Stimulated activated CD4-positive, alpha-beta T cell treated with anti-CD3 and anti-CD28 coated beads, Interleukin-15, amount 100 ng/mL, for 48 hours (primary cell): ENCODE data around the gene UBXN1.
A peak's percentile ranks its signal among the peaks of the same experiment; 100 is the strongest.
"Not testable (repeated sequence)": the region's sequence is repeated elsewhere in the genome, so short reads cannot be mapped to it uniquely, and the experiment has no call there.

Source experiments
- DNase-seq, 2 donors: peaks; one replicate each; pipeline ENCODE4 v3.0.0-alpha.2; 2020; ENCODE audit warnings: low read depth in 2 of 2

UBXN1 gene

DNA sequence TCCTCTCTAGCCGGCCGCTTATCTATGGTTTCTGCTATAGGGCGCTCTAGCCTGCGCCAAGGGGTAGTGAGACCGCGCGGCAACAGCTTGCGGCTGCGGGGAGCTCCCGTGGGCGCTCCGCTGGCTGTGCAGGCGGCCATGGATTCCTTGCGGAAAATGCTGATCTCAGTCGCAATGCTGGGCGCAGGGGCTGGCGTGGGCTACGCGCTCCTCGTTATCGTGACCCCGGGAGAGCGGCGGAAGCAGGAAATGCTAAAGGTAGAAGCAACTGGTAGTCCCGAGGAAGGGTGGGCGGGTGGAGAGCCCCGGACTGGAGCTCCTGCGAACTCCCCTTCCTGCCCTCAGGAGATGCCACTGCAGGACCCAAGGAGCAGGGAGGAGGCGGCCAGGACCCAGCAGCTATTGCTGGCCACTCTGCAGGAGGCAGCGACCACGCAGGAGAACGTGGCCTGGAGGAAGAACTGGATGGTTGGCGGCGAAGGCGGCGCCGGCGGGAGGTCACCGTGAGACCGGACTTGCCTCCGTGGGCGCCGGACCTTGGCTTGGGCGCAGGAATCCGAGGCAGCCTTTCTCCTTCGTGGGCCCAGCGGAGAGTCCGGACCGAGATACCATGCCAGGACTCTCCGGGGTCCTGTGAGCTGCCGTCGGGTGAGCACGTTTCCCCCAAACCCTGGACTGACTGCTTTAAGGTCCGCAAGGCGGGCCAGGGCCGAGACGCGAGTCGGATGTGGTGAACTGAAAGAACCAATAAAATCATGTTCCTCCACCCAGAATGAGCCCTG lies 7.1 kb downstream of the UBXN1 start, which contains the start of the genes LBHD1 and UQCC3:
LBHD1 (minus strand) TSS at position 660 of the 782 bp plus-strand sequence. CDS start 2,236 bp downstream, outside the sequence.
UQCC3 (plus strand) TSS at position 66 of the 782 bp plus-strand sequence; CDS start at position 139, 73 bp downstream.
- peak; percentile 59 to 80 for DNase-seq

DNA sequence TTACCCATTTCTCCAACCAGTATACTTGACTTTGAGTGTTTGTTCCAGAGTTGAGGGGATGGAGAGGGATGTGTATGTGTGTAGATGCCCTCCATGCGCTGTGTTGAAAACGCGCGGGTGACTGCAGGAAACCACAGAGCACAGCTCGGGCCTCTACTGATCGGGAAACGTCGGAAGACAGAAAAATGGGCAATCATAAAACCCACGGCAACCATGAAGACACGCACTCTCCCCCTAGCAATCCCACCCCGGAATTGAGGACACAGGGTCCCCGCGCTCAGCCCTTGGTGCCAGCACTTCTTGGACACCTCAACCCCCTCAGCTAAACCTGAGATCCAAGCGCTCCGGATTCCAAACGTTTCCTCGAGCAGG lies 7.7 kb downstream of the UBXN1 start:
- no peak for DNase-seq

DNA sequence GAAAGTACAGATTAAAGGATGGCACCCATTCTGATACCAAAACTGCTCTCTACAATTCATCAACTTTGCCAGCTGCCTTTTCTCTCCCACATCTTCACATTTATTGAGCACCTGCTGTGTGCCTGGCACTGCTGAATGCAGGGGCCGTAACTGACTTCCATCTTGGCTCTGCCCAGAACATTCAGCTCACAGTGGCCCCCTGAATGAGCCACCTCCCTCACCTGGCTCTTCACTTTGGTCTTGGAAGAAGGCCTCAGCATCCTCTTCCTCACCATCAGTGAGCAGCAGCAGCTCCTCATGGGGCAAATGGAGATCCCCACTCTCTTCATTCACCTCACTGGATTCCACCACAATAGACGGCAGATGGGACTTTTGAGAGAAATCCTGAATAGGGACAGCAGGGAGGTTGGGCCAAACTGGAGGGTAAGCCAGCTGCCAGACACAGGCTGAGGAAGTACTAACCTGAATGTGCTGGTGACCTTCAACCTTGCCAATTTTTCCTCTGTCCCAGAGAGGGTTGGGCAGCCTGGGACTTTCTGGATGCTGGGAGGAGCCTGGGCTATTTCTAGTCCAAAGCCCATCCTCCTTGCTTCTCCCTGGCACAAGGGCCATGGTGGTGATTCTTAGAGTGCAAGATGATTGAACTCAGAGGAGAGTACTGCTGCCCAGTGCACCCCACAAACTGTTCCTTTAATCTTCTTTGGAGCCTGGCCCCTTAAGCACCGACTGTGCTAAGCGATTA lies 9.3 kb downstream of the UBXN1 start:
- no peak for DNase-seq

DNA sequence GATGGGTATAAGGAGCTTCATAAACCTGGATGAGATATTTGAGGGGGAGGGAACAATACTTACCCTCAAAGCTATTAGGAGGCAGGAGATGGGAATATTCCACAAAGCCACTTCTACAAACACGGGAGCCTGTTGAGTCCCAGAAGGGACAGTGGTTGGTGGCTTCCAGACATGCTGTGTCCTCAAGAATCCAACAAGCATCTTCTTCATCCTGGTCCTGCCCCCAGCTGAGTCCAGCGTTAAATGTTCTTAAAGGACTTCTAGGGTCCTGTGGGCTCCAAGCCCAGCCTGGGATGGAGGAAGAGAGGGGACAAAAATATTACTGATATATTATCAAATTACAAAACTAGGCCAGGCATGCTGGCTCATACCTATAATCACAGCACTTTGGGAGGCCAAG lies 11.4 kb downstream of the UBXN1 start:
- no peak for DNase-seq

DNA sequence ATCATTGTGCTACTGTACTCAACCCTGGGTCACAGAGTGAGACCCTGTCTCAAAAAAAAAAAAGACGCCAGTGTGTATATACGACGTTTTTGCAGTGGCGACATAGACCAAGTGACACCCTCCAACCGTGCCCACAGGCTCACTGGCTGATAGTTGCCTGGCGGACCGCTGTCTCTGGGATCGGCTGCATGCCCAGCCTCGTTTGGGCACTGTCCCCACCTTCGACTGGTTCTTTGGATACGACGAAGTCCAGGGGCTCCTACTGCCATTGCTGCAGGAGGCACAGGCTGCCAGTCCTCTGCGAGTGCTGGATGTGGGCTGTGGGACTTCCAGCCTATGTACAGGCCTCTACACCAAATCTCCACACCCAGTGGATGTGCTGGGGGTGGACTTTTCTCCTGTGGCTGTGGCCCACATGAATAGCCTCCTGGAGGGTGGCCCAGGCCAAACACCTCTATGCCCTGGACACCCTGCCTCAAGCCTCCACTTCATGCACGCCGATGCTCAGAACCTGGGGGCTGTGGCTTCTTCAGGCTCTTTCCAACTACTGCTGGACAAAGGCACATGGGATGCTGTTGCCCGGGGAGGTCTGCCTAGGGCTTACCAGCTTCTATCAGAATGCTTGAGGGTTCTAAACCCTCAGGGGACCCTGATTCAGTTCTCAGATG lies 12.5 kb downstream of the UBXN1 start:
- no peak for DNase-seq

DNA sequence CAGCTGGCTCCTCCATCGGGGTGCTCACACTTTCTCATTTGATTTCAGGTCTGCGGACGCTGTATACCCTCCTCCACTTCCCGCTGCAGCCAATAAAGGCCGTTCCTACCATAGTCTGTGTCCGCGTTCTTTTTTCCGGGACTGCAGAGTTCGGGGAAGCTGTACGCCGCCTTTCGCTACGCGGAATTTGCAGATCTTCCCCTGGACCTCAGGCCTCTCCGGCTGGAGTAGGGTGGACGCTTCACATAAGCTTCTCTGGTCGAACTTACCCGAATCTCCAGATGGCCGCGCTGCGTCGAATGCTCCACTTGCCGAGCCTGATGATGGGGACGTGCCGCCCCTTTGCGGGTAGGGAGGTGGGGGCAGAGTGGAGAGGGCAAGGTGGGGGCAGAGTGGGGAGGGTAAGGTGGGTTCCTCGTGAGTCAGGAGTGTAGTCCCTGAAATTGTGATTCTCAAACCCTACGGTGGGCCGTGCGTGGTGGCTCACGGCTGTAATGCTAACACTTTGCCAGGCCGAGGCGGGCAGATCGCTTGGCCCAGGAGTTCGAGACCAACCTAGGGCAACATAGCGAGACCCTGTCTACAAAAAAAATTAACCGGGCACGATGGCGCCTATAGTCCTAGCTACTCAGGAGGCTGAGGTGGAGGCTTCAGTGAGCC lies 13.1 kb downstream of the UBXN1 start:
- DNase-seq: peak in 1 of 2 donors; percentile 42

DNA sequence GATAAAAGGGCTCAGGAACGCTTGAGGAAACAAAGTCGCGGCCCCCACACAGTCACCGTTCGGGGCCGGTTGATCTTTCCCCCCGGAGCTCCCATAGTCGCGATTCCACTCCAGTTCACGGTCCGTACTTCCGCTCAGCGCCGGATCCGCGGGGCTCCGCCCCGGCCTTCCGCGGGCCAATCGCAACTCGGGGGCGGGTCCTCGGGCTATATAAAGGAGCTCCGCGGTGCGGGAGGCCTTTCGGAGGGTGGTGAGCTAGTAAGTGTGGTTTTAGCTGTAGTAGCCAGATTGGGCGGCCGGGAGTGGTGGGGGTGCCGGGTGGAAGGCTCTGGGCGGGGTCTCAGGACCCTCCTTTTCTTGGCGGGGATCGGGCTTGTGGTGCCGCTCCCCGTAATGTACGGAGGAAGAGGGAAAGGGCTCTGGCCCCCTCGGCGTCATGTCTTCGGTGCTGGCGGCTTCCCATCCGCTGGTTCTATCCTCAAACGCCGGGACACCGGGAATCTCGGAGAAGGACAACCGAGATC lies 13.7 kb downstream of the UBXN1 start, which contains the start of the genes C11orf98 and CSKMT:
C11orf98 (minus strand) TSS at position 136 of the 524 bp plus-strand sequence; CDS start at position 95, 41 bp downstream.
CSKMT (plus strand) TSS at position 238 of the 524 bp plus-strand sequence. CDS start 568 bp downstream, outside the sequence.
- peak; percentile 94 to 95 for DNase-seq

DNA sequence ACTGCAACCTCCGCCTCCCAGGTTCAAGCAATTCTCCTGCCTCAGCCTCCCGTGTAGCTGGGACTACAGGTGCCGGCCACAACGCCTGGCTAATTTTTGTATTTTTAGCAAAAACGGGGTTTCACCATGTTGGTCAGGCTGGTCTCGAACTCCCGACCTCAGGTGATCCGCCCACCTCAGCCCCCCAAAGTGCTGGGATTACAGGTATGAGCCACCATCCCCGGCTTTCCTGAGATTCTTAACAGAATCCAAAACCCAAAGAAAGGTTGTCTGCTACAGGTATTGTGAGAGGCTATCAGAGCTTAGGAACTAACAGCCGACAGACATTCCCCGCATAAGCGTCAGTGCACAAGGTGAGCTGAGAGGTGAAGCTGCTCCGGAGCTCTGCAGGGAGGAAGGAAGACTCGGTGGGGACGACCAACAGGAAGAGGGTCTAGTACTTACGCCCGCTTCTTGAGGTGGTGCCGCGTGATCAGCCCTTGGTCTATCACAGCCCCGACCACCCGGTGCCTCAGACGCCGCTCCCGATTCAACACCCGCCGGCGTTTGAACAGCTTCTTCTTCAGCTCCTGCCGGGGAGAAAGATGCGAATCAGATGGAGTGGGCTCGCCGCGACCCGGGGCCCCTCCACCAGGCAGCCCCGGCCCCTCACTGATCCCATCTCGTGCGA lies 14.3 kb downstream of the UBXN1 start:
- no peak for DNase-seq

DNA sequence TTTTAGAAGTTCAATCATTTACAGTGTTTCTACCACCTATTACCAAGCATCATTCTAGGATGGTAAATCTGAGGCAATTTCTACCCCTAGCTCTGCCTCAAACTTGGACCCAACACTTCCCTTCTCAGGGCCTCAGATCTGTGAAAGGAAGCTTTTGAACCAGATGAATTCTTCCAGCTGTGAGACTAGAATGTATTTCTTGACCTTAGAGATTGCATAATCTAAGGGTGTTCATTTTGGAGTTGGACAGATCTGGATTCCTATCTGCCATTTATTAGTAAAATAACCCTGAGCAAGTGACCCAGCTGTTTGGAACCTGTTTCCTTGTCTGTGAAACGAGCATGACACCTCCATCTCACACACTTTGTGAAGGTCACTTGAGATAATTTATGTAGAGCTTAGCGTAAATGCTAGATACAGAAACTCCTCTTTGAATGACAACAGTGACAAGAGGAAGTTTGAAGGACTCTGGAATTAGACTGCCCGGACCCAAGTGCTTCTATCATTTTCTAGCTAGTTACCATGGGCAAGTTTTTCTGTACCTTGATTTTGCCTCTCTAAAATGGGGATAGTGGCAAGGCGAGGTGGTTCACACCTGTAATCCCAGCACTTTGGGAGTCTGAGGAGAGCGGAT lies 22.0 kb downstream of the UBXN1 start:
- no peak for DNase-seq

DNA sequence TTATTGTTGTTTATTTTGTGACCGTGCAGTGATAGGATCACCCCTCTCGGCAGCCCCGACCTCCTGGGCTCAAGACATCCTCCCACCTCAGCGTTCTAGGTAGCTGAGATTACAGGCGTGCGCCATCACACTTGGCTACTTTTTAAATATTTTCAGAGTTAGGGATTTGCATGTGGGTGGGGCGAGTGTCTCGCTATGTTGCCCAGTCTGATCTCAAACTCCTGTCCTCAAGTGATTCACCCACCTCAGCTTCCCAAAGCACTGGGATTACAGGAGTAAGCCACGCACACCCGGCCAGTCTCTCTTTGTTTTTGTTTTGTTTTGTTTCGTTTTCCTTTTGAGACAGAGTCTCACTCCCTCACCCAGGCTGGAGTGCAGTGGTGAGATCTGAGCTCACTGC lies 24.6 kb downstream of the UBXN1 start:
- DNase-seq: no peak

DNA sequence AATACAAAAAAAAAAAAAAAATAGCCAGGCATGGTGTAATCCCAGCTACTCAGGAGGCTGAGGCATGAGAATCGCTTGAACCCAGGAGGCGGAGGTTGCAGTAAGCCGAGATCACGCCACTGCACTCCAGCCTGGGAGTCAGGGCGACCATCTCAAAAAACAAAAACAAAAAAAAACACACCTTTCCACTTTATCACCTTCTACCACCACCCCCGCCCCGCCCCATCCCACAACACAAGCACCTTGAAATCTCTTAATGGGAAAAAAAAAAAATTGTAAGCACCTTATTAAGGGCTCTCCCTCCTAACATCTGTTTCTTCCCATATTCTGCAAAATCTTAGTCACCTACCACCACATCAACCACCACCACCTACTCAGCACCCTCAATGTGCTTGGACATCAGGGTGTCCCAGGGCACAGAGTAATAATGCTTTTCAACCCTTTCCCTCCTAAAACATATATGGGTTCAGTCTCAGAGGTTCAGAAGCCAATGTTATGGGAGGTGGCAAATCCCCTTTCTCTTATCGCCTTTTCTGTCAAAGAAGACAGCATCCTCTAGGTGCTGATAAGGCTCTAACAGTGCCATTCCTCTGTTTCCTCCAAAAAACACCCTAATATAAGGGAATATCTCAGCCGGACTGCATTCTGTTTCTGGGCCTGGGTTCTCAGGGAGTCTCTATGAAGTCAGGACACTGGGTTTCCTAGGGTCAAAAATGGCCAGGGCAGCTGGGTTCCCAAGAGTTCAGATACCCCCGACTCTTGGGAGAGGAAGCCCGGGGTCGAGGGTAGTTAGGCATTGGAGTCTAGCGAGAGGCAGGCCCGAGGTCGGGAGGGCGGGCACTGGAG lies 26.5 kb downstream of the UBXN1 start:
- DNase-seq: no peak

DNA sequence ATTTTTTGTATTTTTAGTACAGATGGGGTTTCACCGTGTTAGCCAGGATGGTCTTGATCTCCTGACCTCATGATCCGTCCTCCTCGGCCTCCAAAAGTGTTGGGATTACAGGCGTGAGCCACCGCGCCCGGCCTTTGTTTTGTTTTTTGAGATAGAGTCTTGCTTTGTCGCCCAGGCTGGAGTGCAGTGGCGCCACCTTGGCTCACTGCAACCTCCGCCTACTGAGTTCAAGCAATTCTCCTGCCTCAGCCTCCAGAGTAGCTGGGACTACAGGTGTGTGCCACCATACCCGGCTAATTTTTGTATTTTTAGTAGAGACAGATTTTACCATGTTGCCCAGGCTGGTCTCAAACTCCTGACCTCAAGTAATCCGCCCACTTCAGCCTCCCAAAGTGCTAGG lies 28.6 kb downstream of the UBXN1 start:
- DNase-seq: not testable (repeated sequence)

DNA sequence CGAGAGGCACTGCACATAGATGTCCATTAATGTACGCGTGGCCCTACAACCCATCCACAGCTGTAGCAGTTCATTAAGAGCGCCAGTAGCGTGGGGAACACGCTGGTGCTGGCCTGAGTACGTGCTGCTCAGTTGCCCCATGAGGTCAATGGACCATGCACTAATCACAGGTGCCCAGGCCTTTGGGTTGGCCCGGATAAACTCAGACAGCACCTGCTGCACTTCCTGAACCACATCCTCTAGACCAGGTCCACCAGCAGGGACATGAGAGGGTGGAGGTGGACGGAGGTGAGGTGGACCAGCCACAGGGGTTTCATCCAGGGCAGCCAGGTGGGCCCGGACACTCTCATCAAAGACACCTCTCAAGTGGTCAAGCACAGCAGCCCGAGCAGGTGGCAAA lies 29.4 kb downstream of the UBXN1 start:
- DNase-seq: no peak

DNA sequence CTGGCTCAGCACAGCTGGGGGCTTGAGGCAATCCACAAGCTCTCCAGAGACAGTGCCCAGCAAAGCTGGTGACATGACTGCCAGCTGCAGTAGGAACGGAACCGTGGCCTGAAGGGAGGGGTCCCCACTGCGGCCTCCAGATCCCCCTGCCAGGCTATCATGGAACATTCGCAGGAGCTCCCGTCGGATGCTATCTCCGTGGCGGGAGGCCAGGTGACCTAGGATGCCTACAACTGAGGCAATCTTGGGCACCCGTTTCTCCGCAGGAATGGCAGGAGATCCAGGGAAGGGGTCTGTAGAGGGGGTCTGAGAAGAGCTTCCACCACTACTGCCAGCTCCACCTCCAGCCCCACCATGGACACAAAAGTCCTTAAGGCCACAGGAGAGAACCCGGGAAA lies 29.9 kb downstream of the UBXN1 start:
- no peak for DNase-seq

DNA sequence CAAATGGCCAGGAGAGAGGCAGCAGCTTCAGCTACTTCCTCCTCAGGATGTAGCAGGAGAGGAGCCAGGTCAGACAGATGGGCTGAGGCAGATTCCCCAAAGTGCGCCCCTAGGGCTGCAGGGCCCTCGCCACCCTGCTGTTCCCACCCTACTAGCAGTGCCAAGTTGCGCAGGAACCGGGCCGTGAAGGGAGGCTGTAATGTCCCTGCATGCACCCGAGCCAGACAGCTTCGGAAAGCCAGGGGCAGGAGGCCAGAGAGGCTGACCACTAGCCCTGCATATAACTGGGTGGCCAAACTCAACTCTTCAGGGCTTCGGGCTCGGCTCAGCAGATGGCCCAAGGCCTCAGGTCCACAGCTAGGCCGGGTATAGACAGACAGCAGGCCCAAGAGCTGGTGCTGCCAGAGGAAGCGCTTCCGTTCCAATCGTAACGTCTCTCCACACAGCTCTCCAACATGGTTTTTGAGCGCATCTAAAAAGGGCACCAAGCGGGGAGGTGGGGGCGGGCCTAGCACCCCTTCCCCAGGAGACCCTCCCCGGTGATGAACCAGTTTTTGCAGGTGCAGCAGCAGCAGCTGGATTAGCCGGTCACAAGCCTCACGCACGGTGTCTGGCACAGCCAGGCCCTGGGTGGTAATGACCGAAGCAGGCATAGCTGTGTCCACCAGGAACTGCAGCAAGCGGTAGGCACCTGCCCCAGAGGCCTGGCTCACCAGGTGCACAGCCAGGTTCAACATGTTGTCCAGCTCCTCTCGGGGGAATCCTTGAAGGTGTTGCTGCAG lies 30.5 kb downstream of the UBXN1 start:
- DNase-seq: no peak

DNA sequence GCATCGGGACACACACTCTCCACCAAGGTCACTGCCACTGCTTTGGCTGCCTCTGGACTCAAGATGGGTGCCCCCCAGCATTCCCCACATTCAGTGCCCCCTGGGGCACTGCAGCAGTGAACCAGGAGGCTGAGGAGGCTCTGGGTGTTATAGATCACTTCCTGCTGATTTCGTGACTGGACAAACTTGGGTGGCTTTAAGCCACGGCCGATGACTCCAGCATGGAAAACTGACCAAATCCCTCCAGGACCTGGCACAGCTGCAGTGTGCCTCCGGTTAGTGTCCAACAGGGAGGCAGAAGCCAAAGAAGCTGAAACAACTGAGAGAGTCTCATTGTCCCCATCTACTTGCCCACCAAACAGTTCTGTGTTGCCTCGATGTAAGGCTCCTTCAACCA lies 31.3 kb downstream of the UBXN1 start:
- DNase-seq: no peak

DNA sequence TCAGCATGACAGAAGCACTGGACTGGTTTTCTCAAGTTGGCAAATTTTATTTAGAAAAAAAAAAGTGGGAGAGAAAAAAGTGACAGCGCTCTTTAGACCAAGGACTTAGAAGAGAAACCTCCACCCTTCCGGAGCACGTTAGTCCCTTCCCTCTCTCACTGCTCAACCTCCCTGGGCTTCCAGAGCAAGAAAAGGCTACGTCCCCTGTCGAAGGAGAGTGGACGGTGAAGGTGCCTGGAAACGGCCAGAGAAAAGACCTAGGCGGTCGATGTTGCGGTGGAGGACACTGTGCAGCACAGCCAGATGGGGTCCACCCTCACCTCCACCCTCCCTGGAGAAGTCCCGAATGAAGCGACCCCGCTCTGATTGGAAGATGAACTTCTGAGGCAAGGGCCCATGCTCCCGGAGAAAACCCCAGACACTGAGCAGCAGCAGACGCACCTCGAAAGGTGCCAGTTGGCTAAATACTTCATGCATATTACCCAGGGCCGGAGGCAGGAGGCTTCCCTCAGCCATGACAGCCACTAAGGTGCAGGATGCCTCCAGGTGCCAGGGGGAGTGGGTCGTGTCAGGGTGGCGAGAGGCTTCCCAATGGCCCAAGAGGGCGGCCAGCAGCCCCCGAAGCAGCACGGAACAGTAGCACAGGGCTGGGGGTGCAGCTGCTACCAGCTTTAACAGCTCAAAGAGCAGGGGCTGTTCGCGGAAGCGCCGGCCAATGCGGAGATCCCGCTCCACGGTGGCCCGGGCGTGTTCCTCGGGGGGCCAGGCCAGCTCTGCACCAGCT lies 31.9 kb downstream of the UBXN1 start:
- no peak for DNase-seq
